ENCODE results near the gene LGR6.

The LGR6 gene

DNA sequence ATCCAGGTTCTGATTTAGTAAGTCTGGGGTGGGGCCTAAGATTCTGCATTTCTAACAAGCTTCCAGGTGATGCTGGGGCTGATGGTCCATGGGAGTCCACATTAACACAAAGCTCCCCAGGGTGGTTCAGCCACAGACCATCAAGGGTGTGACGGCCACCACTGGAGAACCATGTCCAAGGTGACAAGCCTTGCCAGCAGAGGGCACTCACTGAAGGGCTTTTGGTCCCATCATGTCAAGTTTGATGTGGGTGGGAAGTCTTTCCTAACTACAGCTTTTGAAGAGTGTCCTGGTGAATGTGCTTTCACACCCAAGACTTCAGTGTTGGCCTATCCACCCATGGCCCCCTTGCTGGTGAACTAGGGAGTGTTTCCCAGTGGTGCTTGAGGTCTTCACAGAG lies 81.0 kb downstream of the LGR6 start:
- DNase-seq, result no peak

DNA sequence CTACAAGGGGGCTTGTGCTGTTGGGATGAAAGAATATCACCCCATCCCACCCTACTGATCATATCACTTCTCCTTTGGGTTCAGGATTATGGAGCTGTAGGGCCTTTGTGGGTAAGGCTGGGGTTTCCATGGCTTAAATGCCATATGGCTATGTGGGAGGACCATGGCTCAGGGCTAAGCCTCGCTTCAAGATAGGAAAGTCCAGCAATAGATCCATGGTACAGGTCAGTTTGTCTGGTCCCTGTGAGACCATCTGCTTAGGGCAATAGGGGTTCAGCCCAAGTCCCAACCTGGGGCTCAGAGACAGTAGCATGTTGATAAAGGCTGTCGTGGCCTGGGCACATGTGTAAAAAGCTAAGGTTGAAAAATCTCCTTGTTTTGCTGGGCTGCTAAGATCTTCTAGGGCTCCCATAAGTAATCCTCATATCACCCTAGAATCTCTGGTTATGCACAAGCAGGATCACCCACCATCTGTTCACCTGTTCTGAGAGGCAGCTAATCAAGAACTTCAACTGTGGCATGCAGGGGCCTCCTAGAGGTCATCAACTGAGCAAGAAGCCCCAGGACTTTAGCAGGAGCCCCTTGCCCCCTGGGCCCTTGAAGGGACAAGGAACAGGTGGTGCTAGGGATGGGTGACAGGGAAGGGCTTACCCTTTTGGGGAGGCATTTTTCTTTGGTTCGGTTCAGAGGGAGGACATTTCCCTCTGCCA lies 81.6 kb downstream of the LGR6 start:
- no peak for DNase-seq

DNA sequence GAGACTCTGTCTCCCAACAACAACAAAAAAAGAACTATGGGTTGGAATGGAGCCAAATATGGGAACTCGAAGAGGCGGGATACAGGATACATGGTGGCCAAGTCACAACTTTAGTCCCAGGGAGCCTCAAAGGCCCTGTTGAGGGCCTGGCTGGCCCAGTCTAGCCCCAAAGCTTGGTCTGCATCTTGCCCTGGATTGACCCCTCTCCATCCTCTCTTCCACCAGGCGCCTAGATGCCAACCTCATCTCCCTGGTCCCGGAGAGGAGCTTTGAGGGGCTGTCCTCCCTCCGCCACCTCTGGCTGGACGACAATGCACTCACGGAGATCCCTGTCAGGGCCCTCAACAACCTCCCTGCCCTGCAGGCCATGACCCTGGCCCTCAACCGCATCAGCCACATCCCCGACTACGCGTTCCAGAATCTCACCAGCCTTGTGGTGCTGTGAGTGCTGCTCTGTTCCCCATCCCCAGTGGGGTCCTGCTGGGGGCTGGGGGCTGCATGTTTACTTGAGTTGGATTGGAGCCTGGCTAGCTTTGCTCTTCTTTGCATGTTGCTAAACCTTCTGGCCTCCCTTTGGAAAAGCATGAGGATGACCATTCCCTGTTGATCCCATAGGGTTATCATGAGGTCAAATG lies 82.6 kb downstream of the LGR6 start:
- DNase-seq, result no peak

DNA sequence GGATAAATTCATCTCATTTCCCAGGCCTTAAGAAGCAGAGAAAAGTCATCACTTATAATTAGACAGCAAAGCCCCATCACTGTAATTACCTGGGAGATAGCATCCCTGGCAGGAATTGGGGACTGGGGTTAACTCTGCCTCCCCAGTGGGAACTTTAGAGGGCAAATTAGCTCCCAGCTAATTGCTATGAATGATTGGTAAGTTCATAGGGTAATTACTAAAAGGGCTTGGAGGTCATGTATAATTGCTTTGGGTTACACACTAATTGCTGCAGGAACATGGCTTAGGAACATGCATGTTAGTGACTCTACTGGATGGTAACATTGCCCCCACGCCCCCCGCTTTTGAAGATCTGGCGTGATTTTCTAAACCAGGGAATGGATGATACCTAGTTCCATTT lies 83.3 kb downstream of the LGR6 start:
- DNase-seq, result no peak

DNA sequence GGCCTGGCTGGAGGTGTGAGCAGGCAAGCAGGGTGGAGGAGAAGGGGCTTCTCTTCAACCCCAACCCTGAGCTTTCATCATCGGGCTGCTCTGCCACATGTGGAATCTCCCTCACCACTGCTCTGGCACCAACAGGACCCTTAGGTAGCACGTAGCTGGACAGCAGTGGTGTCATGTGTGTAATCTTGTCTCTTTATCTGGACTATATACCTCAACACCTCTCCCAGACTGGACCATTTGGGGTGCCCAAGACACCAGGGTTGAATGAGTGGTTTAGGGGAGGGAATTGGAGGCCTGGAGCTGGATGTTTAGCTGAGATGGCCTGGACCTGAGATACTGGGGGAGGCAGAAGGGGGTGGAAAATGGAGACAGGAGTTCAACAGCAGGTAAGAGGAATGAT lies 85.2 kb downstream of the LGR6 start:
- DNase-seq, result no peak

DNA sequence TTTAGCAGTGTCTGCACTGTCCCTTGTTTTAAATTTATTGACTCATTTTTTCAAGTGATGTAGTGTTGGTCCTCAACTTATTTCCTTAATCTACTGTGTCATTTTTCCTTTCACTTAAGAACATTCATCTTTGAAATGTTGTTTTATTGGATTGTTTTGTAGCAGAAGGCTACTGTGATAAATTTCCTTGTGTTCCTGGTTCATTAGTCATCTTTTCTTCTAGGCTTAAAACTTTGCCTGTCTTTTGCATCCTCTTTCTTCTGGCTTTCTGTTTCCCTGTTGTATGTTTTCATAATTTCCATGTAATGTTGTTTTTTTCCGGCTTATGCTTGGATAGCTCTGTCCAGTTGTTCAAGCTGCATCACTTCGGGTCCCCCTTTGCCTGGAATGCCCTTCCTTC lies 86.2 kb downstream of the LGR6 start:
- DNase-seq, result no peak

DNA sequence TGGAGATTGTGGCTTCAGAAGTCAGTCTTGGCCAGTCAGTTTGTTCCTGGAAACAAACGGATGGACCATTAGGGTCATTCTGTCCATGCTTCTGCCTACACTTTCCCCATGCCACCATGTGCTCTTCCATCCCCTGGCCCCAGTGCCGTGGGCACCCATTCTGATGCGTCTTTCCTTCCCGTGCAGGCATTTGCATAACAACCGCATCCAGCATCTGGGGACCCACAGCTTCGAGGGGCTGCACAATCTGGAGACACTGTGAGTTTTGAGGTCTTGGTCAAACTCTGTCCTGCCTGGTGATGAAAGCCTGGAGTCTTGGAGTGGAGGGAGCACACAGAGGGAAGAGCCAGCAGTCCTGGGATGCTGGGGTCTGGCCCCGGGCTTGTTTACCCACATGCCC lies 87.0 kb downstream of the LGR6 start:
- DNase-seq, result no peak

DNA sequence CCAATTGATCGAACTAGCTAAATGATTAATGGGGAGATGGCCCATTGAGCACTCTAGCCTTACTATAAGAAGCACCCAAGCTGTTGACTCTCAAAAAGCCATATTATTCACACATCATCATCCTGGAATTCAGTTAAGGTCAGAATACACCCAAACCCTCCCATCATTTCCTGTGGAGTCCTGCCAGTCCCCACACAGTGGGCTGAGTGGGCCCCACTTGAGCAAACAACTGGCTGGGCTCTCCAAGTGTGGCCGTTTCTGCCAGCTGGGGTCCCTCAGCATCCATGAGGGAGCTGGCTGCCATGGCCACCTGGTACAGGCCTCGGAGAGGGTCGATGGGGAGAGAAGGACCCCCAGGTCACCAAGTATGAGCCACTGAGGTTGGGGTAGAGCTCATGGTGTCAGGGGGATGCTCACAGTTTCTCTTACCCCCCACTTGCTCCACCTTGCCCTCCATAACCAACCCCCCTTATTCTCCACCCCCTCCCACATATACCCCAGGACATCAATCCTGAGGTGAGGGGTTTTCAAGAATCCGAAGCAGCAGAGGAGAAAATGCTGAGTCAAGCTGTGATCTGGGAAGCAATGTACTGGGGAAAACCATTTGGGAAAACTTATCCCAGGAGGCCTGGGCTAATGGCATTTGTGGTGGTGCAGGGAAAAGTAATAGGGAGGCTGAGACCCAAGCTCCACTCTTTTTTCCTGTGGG lies 87.9 kb downstream of the LGR6 start:
- no peak for DNase-seq

DNA sequence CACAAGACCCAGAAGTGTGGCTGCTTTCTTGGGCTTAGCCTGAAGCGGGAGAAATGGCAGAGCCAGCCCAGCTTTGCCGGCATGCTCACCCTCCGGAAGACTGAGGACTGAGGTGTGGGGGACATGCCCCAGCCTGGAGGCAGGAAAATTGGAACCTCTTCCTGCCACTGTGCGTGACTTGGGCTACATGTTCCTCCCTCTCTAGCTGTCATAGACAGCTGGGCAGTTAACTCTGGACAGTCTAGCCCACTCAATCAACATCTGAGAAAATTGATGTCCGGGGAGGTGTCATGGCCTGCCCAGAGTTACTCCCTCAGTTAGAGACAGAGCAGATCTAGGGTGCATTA lies 88.4 kb downstream of the LGR6 start:
- no peak for DNase-seq

DNA sequence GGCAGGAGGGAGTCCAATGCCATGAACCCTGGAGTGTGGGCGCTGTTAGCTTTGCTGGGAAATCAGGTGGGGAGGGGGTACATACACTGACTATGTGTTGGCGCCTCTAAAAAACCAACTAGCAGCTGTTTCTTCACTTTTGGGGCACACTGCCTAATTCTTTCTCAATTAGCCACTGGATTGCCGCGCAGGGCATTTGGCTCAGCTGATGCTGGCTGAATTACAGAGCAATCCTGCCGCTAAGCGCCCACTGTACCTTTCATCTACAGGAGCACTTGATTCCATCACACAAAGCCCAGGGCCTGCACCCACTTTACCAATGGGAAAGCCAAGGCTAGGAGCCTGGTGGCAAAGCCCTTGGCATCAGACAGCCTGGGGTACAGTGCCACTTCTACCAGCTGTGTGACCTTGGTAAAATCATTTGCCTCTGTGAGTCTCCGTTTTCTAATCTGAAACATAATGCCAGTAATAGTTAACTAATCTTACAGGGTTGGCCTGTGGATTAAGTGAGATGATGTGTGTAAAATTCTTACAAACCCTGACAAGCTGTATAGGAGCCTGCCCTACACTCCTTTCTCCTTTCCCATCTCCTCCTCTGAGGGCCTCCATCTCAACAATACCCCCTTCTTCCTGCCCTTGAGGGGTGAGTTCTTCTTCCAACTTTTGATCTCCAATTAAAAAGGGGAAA lies 89.1 kb downstream of the LGR6 start:
- DNase-seq, result no peak

DNA sequence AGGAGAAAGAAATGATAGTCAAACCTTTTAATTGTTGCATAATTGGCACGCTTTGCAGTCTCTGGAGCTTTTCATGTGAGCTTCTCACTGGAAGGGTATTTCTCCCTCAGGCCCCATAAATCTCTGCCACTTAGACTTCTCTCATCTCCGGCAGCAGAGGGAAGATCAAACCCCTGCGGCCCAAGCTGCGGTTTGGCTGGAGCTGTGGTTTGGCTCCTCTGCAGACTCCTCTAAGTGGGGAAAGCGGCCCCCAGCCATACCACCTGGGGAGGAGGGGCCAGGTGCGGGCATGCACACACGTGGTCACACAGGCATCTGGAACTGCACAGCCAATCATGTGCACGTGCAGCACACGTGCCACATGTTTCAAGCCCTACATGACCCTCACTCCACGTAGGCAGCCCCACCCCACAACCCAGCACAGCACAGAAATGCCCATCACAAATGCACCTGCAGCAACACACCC lies 89.8 kb downstream of the LGR6 start:
- DNase-seq, result no peak

DNA sequence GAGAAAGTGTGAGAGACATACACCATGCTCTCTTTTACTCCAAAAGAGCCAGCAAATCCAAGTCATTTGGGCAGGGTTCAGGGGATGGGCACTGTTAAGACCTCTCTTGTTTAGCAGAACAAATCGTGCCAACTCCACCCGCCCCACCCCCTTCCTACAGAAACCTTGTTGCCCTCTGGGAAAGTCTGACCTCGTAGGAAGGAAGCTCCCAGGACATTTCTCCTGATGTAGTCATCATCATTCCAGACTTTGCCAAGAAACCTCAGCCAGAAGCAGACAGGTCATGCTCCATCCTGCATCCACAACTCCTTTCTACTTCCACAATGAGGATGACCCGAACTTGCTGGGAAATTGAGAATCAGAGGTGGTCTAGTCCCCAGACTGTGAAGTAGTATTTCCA lies 90.4 kb downstream of the LGR6 start:
- no peak for DNase-seq

DNA sequence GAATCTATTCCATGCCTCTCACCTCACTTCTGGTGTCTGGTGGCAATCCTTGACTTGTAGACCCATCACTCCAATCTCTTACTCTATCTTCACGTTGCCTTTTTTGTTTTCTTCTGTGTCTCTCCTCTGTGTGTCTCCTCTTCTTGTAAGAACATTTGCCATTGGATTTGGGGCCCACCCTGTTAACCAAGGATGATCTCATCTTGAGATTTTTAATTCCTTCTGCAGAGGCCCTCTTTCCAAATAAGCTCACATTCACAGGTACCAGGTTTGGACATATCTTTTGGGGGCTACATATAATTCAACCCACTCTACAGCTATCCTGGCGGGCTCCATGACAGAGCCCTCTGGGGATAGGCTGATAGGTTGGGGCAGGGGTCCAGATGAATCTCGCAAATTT lies 92.3 kb downstream of the LGR6 start:
- DNase-seq, result no peak

DNA sequence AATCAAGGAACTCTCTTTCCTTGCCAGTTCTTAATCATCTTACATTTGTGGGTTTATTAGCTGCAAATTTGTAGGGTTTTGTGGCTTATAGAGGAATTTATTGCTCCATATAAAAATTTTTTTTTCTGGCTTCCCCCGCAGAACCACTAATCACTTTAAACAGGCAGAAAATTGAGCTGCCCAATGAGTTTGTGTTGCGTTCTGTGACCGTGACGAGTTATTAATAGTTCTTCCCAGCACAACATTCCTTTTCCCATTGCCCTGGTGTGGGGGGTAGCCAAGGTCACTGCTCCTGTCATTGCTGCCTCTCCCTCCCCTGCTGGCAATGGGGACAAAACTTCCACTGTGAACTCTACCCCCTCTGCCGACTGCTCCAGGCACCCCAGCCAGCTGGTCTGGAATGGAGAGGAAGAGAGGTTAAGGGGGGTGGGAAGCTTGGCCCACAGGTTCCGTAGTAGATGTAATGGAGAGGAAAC lies 93.1 kb downstream of the LGR6 start:
- DNase-seq, result no peak

DNA sequence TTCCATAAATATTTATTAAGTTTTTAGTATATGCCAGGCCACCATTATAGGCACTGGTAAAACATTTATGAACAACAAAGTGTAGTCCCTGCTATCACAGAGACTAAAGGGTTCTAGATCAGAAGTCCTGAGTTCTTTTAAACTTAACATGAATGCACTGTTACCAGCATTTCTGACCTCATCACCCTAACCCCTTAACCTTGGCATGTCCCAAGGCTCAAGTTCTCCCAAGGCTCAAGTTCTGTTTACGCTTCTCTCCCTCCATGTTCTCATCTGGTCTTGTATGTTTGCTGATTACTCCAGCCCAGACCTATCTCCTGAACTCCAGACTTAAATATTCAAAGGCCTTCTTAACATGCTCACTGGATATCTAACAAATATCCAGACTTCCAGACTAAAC lies 93.6 kb downstream of the LGR6 start:
- no peak for DNase-seq

DNA sequence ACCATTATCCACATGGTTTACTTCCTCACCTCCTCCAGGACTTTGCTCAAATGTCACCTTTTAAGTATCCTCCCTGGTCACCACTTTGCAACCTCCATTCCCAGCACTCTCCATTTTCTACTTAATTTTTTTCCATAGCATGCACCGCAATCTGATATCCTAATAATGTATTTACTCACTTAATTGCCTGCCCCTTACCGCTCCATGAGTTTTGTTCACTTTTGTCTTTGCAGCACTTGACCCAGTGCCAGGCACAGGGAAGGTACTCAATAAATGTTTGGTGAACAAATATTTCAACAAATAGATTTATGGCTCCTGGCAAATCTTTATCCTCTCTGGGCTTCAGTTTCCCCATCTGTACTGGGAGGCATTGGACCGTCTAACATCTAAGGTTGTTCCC lies 94.6 kb downstream of the LGR6 start:
- DNase-seq, result no peak

DNA sequence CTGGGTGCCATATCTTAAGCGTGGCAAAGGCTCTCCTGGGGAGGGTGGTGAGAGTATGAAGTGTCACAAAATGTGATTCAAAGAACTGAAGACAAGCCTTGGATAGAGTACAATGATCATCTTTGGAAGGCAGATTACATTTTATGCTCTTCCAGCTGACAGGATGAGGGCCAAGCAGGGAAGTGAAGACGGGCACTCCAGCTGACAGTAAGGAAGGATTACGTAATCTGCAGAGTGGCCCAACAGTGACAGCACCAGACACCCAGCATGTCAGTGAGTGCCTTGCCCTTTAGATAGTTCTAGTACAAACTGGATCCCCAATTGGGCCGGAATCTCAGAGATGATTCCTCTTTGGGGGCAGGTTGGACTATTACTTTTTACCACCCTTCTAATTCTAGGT lies 95.4 kb downstream of the LGR6 start:
- no peak for DNase-seq

DNA sequence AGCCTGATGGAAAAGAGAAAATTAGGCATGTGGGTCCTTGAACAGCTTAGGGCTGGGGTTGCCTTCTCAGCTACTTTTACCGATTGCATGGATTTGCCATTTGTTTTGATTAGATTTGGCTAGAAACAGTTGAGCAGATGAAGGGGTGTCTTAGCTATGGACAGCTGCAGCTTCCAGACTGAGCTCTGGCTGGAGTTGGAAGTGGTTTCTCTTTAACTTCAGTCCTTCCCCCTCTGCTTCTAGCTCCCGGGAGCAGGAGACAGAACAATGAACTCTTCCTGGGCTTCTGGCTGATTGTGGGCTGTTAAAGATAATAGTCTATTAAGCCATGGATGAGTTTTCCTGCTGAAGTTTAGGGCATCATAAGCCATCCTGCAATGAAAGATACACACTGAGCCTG lies 97.4 kb downstream of the LGR6 start:
- DNase-seq, result no peak

DNA sequence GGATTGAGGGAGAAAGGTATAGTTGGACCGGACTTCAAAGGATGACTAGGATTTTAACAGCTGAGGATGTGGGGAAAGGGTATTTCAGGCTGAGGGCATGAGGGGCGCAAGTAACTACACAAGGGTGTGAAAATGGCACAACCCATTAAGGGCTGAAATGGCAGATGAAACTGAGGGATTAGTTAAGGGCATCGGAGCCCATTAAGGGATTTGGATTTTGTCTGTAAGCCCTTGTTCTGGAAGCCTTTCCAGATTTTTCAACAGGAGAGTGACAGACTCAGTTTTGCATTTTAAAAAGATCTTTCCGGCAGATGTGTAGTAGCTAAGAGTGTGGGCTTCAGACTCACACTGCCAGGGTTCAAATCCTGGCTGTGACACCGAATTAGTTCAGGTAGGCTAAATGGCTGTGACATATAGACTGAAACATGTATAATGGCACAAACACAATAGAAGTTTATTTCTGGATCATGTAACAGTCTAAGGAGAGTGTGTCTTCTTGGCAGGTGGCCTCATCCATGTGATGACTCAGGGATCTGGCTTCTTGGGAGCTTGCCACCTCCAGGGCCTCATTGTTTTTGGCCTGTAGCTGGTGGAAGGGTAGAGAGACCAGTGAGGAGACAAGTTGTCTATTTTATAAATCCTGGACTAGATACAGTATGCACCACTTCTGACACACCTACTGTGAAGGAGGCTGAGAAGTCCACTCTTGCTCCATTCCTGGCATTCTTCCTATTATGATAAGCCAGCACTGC lies 98.5 kb downstream of the LGR6 start:
- DNase-seq, result no peak

DNA sequence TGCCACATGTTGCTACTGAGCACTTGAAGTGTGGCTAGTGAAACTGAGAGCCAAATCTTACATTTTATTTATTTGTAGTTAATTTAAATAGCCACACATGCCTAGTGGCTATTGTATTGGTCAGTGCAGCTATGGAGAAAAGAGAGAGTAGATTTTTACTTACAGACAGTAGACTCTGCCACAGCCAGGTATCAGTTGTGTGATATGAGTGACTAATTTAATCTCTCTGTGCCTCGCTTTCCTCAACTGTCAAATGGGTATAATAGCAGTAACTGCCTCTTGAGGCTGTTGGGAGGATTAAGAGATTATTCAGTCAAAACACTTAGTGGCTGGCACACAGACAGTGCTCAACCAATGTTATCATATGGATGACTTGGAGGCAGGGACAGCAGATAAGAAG lies 99.2 kb downstream of the LGR6 start:
- no peak for DNase-seq

DNA sequence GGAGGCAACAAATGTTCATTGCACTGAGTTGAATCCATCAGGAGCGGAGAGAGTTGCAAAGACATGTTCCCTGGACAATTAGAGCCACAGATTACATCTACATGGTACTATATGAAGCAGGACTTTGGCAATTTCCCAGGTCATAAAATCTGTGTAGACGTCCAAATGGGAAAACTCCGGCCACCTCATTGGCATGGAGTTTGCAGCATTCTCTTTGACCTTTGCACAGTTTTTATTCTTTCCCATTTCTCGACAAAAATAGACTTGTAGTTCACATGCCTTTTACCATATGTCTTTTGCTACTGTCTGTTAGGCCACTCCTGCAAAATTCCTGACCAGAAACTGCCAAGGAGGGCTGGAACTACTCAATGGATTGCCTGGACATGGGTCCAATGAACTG lies 100.0 kb downstream of the LGR6 start:
- DNase-seq, result no peak

DNA sequence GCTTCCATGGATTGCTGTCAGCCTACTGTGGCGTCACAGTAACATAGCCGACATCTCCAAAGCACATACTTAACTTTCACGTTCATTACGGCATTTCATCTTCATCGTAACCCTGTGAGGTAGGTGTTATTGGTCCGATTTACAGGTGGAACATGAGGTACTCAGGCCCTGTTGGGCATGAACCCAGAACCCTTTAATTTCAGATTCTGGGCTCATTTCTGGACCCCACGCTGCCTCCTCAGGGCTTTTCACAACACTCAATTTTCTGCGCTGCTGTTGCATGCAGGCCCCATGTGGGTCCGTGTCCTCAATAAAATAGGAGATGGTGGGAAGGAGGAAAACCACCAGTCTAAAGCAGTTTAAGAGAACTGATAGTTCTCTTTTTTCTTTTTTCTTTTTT lies 108.6 kb downstream of the LGR6 start:
- DNase-seq, result no peak

DNA sequence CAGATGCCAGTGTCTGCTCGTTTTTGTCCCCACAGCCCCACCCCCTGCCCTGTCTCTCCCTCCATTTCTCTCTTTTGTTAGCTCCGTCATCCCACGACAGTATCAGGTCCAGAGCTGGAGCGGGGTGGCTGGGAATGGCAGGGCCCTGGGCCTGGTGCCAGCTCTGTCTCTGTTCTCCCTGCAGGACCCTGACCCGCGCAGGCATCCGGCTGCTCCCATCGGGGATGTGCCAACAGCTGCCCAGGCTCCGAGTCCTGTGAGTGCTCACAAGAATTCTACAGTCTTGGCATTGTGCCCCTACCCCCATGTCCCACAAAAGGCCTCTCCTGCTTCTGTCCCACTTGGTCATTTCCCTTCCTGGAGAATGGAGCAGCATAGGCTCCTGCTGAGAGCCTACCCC lies 110.8 kb downstream of the LGR6 start:
- no peak for DNase-seq
